ENCODE results near the gene DDX31. TPM values are rescaled to one million over a fixed set of nuclear protein-coding genes. Genes with fewer than 3 reads are reported as not detected.

DDX31 gene
- total RNA-seq, 1 experiment from 2014 or later = 25.8 TPM

- ChIA-PET CTCF (no interaction called here), POLR2A (no interaction called here), RAD21 (ENCODE audit: low non-redundant PET in 1 of 2, low total read pairs in 2 of 2, uncharacterized antibody in 2 of 2, unreplicated experiment in 2 of 2) (no interaction called here)
- H3K27me3 ChIP-seq (ENCODE audit: insufficient read depth, low read length) = no peaks in the 10 kb centered on the region
- no peak for ATAC-seq
- H4K20me1 ChIP-seq (ENCODE audit: insufficient read depth) = no peaks in the 10 kb centered on the region
- intact Hi-C loops (cut with micrococcal nuclease) = no loop called here
- H3K9me3 ChIP-seq (ENCODE audit: control insufficient read depth in 1 of 2, insufficient read depth in 1 of 2, low read depth in 1 of 2, low read length in 2 of 2) = no peaks in the 10 kb centered on the region
- BruUV-seq (replicated peaks) = no TSS peak
- no peak overlapping the region for H3K27ac ChIP-seq (ENCODE audit: low read depth, low read length)
- no peaks in the 10 kb centered on the region for H3K9me2 ChIP-seq (ENCODE audit: insufficient read depth)
- H3K4me3 ChIP-seq (replicated peaks in 1 of 2; ENCODE audit: low read depth in 1 of 2, low read length in 2 of 2) = no peak overlapping the region
- H3K4me2 ChIP-seq (ENCODE audit: low read length) = no peak overlapping the region
- H3K9ac ChIP-seq (ENCODE audit: low read length) = no peak overlapping the region
- TF ChIP-seq REST (IDR thresholded peaks at IDR 0.05; ENCODE audit: low read depth) (no peak), ZFX (IDR thresholded peaks at IDR 0.05) (no peak), MAX (IDR thresholded peaks at IDR 0.05) (no peak), ZBTB33 (IDR thresholded peaks at IDR 0.05; ENCODE audit: extremely low read depth, insufficient replicate concordance, low read length) (no peak), ATF3 (IDR thresholded peaks at IDR 0.05) (no peak), CEBPB (IDR thresholded peaks at IDR 0.05; ENCODE audit: low read depth) (no peak), SP1 (IDR thresholded peaks at IDR 0.05; ENCODE audit: low read depth) (no peak), EZH2 (IDR thresholded peaks at IDR 0.05) (no peak), CTCF (IDR thresholded peaks at IDR 0.05 in 2 of 3, conservative IDR thresholded peaks at IDR 0.05 in 1 of 3; ENCODE audit: borderline replicate concordance in 1 of 3, insufficient read depth in 1 of 3, low read depth in 2 of 3, low read length in 2 of 3) (no peak), JUND (IDR thresholded peaks at IDR 0.05) (no peak), SRF (IDR thresholded peaks at IDR 0.05; ENCODE audit: low read depth) (no peak), POLR2A (IDR thresholded peaks at IDR 0.05; ENCODE audit: borderline replicate concordance, extremely low read depth, insufficient read depth, insufficient read length) (no peak), ZNF274 (IDR thresholded peaks at IDR 0.05; ENCODE audit: low read depth, low read length) (no peak), YY1 (IDR thresholded peaks at IDR 0.05; ENCODE audit: extremely low read depth, insufficient replicate concordance, low read depth, low read length) (no peak), SIN3A (IDR thresholded peaks at IDR 0.05; ENCODE audit: low read depth) (no peak), POLR2AphosphoS5 (IDR thresholded peaks at IDR 0.05; ENCODE audit: low read depth, low read length) (no peak), FOSL1 (IDR thresholded peaks at IDR 0.05; ENCODE audit: low read depth) (no peak)
- DNase-seq (ENCODE audit: low read depth, low spot score) = no peak
- H3K79me2 ChIP-seq (ENCODE audit: insufficient read depth, low read length) = no peaks in the 10 kb centered on the region; the same call in 1 of the 2 replicates
- H3K4me1 ChIP-seq (ENCODE audit: control insufficient read depth in 1 of 2, insufficient read depth in 2 of 2, low read length in 2 of 2) = no peaks in the 10 kb centered on the region
- no peak overlapping the region for H2AFZ ChIP-seq (ENCODE audit: low read depth, low read length, poor library complexity, severe bottlenecking)
- peaks cover 18 to 60% of the 10 kb centered on the region in 2 experiments for H3K36me3 ChIP-seq (ENCODE audit: control insufficient read depth in 1 of 2, insufficient read depth in 2 of 2, low read length in 2 of 2)
These were observed 41.0 kb downstream of the DDX31 start for GRCh38 chr9:132628746-132629145.
